ENCODE results near the gene SBK2.

Gene SBK2

DNA sequence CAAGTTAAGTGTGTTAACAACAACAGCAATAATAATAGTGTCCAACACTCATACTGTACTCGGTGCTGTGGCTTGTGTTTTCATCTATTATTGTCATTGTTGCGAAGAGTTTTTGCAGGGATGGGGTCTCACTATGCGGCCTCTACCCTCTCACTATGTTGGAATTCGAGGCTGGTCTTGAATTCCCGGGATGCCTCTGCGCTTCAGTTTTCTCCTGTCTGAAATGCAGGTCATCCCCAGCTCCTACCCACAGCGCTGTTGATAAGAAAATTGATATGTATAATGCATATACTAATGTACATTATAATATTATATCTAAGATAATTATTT lies 13.4 kb upstream of the SBK2 start:
- Histone ChIP-seq H3K9me3 (ENCODE audit: control insufficient read depth, low read length) (no peaks in the 10 kb centered on the region), H3K23ac (ENCODE audit: low read length in 2 of 2) (no peak overlapping the region), H3K27ac (ENCODE audit: low read length, poor library complexity, severe bottlenecking) (peak overlapping the region; percentile 98), H3K36me3 (ENCODE audit: control insufficient read depth in 1 of 2, insufficient read depth in 2 of 2, low read depth in 1 of 2, low read length in 2 of 2) (no peaks in the 10 kb centered on the region), H3K9ac (ENCODE audit: low read length) (peak overlapping the region; percentile 83), H3K27me3 (ENCODE audit: control insufficient read depth in 1 of 2, insufficient read depth in 1 of 2, low read length in 2 of 2) (peaks cover 0 to 6% of the 10 kb centered on the region in 2 experiments), H2BK12ac (ENCODE audit: low read length in 2 of 2) (no peak overlapping the region), H2BK15ac (ENCODE audit: low read depth, poor library complexity, severe bottlenecking) (no peak overlapping the region), H2BK5ac (ENCODE audit: low read depth, low read length, poor library complexity, severe bottlenecking) (no peak overlapping the region), H2AK5ac (ENCODE audit: low read length, severe bottlenecking) (no peak overlapping the region), H3K18ac (ENCODE audit: low read depth in 1 of 2, low read length in 2 of 2) (peak overlapping the region in 1 of 2 experiments; percentile 77), H2BK120ac (ENCODE audit: low read depth, low read length) (no peak overlapping the region), H3K4me3 (ENCODE audit: insufficient read depth in 1 of 2, low read depth in 1 of 2, low read length in 2 of 2) (no peak overlapping the region), H4K91ac (ENCODE audit: low read length) (no peak overlapping the region), H3K79me1 (replicated peaks; ENCODE audit: low read length, poor library complexity, severe bottlenecking) (no peaks in the 10 kb centered on the region), H2AFZ (ENCODE audit: low read depth, low read length) (no peak overlapping the region), H3K4me1 (ENCODE audit: control insufficient read depth, insufficient read depth, low read depth, low read length) (peaks cover 39% of the 10 kb centered on the region), H3K14ac (ENCODE audit: low read length in 2 of 2) (no peak overlapping the region), H3K4ac (ENCODE audit: low read depth in 1 of 2, low read length in 2 of 2) (no peak overlapping the region), H4K8ac (ENCODE audit: low read length) (peak overlapping the region; percentile 96), H3K4me2 (ENCODE audit: low read length, poor library complexity, severe bottlenecking) (no peak overlapping the region)
- 13% methylated on average over 4 of the region's 7 CpGs for WGBS
- DNase-seq = no peak

DNA sequence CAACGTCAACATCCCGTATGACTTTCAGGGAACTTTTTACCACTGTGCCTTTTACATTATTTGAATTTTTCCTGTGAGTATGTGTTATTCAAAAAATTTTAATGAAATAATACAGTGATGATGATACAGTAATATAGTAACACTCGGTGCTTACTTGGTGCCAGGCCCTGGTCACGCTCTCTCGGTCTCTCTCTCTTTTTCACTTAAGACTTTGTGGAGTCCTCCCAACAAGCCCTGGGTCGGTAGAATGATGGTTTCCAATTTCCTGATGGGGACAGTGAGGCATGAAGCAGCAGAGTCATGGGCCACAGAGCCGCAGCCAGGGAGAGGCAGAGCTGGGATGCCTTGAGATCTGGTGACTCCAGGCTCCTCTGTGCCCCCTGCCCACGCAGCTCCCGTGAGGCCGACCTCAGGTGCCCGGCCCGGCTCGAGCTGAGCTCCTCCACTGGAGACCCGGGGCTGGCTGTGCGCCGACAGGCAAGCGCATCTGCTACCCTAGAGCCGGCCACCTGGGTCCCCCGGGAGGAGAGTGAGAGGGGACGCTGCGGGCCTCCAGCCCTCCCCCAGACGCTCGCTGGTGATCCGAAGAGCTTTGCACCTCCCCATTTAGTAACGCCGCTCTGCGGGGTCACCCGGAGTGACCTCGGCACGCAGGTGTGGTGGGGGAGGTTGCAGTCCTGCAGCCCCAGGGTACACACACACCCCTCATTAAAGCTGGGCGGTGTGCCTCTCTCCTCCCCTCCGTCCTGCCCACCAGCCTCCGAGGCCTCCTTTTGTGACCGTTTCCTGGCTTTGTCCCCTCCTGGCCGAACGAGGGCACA lies 12.8 kb upstream of the SBK2 start:
- peak; percentile 58 for DNase-seq
- Histone ChIP-seq H4K91ac (ENCODE audit: low read length) (peak overlapping the region; percentile 78), H2BK5ac (ENCODE audit: low read depth, low read length, poor library complexity, severe bottlenecking) (peak overlapping the region; percentile 87), H2BK15ac (ENCODE audit: low read depth, poor library complexity, severe bottlenecking) (peak overlapping the region; percentile 91), H3K23ac (ENCODE audit: low read length in 2 of 2) (peak overlapping the region; percentile 35 to 83), H3K14ac (ENCODE audit: low read length in 2 of 2) (peak overlapping the region in 1 of 2 experiments; percentile 44), H3K4ac (ENCODE audit: low read depth in 1 of 2, low read length in 2 of 2) (no peak overlapping the region), H3K18ac (ENCODE audit: low read depth in 1 of 2, low read length in 2 of 2) (peak overlapping the region; percentile 51 to 77), H2AFZ (ENCODE audit: low read depth, low read length) (peak overlapping the region; percentile 68), H3K4me1 (ENCODE audit: control insufficient read depth, insufficient read depth, low read depth, low read length) (peaks cover 41% of the 10 kb centered on the region), H4K8ac (ENCODE audit: low read length) (peak overlapping the region; percentile 96), H3K27me3 (ENCODE audit: control insufficient read depth in 1 of 2, insufficient read depth in 1 of 2, low read length in 2 of 2) (peaks cover 0 to 7% of the 10 kb centered on the region in 2 experiments), H3K79me1 (replicated peaks; ENCODE audit: low read length, poor library complexity, severe bottlenecking) (no peaks in the 10 kb centered on the region), H3K9ac (ENCODE audit: low read length) (peak overlapping the region; percentile 83), H2AK5ac (ENCODE audit: low read length, severe bottlenecking) (peak overlapping the region; percentile 84), H2BK120ac (ENCODE audit: low read depth, low read length) (no peak overlapping the region), H3K36me3 (ENCODE audit: control insufficient read depth in 1 of 2, insufficient read depth in 2 of 2, low read depth in 1 of 2, low read length in 2 of 2) (no peaks in the 10 kb centered on the region), H3K9me3 (ENCODE audit: control insufficient read depth, low read length) (no peaks in the 10 kb centered on the region), H3K4me2 (ENCODE audit: low read length, poor library complexity, severe bottlenecking) (peak overlapping the region; percentile 45), H3K4me3 (ENCODE audit: insufficient read depth in 1 of 2, low read depth in 1 of 2, low read length in 2 of 2) (peak overlapping the region in 1 of 2 experiments; percentile 60), H2BK12ac (ENCODE audit: low read length in 2 of 2) (peak overlapping the region in 1 of 2 experiments; percentile 3), H3K27ac (ENCODE audit: low read length, poor library complexity, severe bottlenecking) (peak overlapping the region; percentile 98)
- 21% methylated on average over 27 of the region's 36 CpGs for WGBS

DNA sequence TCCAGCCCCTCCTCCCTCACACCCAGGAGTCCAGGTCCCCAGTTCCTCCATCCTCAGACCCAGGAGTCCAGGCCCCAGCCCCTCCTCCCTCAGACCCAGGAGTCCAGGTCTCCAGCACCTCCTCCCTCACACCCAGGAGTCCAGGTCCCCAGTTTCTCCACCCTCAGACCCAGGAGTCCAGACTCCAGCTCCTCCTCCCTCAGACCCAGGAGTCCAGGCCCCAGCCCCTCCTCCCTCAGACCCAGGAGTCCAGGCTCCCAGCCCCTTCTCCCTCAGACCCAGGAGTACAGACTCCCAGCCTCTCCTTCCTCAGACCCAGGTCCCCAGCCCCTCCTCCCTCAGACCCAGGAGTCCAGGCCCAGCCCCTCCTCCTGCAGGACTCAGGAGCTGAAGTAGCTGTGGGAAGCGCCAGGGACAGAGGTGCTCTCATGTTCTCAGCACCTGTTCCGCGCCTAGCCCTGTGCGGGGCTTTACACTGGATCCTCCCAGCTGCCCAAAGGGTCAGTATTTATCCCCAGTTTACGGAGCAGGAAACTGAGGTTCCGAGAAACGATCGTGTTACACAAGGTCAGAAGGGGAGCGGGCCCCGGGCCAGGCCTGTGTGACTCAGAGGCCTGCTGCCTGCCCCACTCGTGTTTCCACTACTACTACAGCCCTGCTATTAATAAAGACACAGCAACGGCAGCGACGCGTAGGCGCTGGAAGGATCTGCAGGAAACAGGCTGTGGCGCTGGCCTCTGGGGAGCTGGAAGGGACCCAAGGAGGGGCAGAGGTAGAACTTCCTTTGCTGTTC lies 10.1 kb upstream of the SBK2 start:
- H3K18ac ChIP-seq (ENCODE audit: low read depth in 1 of 2, low read length in 2 of 2) = no peak overlapping the region

DNA sequence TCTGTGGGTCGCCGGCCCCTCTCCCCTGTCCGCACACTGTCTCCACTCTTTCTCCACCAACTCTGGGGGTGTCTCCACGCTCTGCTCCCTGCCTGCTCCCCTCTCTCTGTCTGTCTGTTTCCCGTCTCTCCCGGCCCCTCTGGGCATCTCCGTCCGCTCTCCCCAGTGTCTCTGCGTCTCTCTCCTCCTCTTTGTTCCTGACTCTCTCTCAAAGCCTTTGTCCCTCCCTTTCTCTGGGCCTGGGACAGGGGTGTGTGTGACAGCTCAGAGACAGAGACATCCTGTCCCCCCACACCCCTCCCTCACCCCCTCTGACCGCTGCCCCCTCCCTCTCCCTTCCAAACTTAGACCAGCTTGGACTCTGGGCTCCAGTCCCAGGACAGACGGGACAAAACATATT lies 9.1 kb upstream of the SBK2 start:
- H3K23ac ChIP-seq (ENCODE audit: low read length in 2 of 2) = no peak overlapping the region
- H3K79me1 ChIP-seq (replicated peaks; ENCODE audit: low read length, poor library complexity, severe bottlenecking) = no peaks in the 10 kb centered on the region
- peak overlapping the region in 1 of 2 experiments; percentile 68 for H3K14ac ChIP-seq (ENCODE audit: low read length in 2 of 2)
- no peaks in the 10 kb centered on the region for H3K9me3 ChIP-seq (ENCODE audit: control insufficient read depth, low read length)
- H2BK15ac ChIP-seq (ENCODE audit: low read depth, poor library complexity, severe bottlenecking) = no peak overlapping the region
- no peak overlapping the region for H4K8ac ChIP-seq (ENCODE audit: low read length)
- peak overlapping the region; percentile 80 for H3K9ac ChIP-seq (ENCODE audit: low read length)
- no peak overlapping the region for H2BK12ac ChIP-seq (ENCODE audit: low read length in 2 of 2)
- H3K4me3 ChIP-seq (ENCODE audit: insufficient read depth in 1 of 2, low read depth in 1 of 2, low read length in 2 of 2) = no peak overlapping the region
- peaks cover 0 to 10% of the 10 kb centered on the region in 2 experiments for H3K27me3 ChIP-seq (ENCODE audit: control insufficient read depth in 1 of 2, insufficient read depth in 1 of 2, low read length in 2 of 2)
- H3K4me1 ChIP-seq (ENCODE audit: control insufficient read depth, insufficient read depth, low read depth, low read length) = peaks cover 31% of the 10 kb centered on the region
- no peak overlapping the region for H3K4ac ChIP-seq (ENCODE audit: low read depth in 1 of 2, low read length in 2 of 2)
- H3K18ac ChIP-seq (ENCODE audit: low read depth in 1 of 2, low read length in 2 of 2) = peak overlapping the region in 1 of 2 experiments; percentile 41
- H3K36me3 ChIP-seq (ENCODE audit: control insufficient read depth in 1 of 2, insufficient read depth in 2 of 2, low read depth in 1 of 2, low read length in 2 of 2) = no peaks in the 10 kb centered on the region
- H2BK120ac ChIP-seq (ENCODE audit: low read depth, low read length) = no peak overlapping the region
- 74% methylated on average over 11 of the region's 11 CpGs for WGBS
- no peak overlapping the region for H3K4me2 ChIP-seq (ENCODE audit: low read length, poor library complexity, severe bottlenecking)
- H2AFZ ChIP-seq (ENCODE audit: low read depth, low read length) = no peak overlapping the region
- DNase-seq = no peak
- no peak overlapping the region for H4K91ac ChIP-seq (ENCODE audit: low read length)
- no peak overlapping the region for H3K27ac ChIP-seq (ENCODE audit: low read length, poor library complexity, severe bottlenecking)
- no peak overlapping the region for H2AK5ac ChIP-seq (ENCODE audit: low read length, severe bottlenecking)
- no peak overlapping the region for H2BK5ac ChIP-seq (ENCODE audit: low read depth, low read length, poor library complexity, severe bottlenecking)

More for the DNA sequence above, 10.1 kb upstream of the SBK2 start:
- H3K4ac ChIP-seq (ENCODE audit: low read depth in 1 of 2, low read length in 2 of 2) = no peak overlapping the region
- H2BK15ac ChIP-seq (ENCODE audit: low read depth, poor library complexity, severe bottlenecking) = peak overlapping the region; percentile 45
- no peak overlapping the region for H2AFZ ChIP-seq (ENCODE audit: low read depth, low read length)
- H3K4me1 ChIP-seq (ENCODE audit: control insufficient read depth, insufficient read depth, low read depth, low read length) = peaks cover 37% of the 10 kb centered on the region
- H3K23ac ChIP-seq (ENCODE audit: low read length in 2 of 2) = no peak overlapping the region
- H2BK120ac ChIP-seq (ENCODE audit: low read depth, low read length) = no peak overlapping the region
- no peaks in the 10 kb centered on the region for H3K36me3 ChIP-seq (ENCODE audit: control insufficient read depth in 1 of 2, insufficient read depth in 2 of 2, low read depth in 1 of 2, low read length in 2 of 2)
- H4K91ac ChIP-seq (ENCODE audit: low read length) = no peak overlapping the region
- H3K27me3 ChIP-seq (ENCODE audit: control insufficient read depth in 1 of 2, insufficient read depth in 1 of 2, low read length in 2 of 2) = peaks cover 0 to 10% of the 10 kb centered on the region in 2 experiments
- no peak overlapping the region for H3K14ac ChIP-seq (ENCODE audit: low read length in 2 of 2)
- no peak overlapping the region for H2BK5ac ChIP-seq (ENCODE audit: low read depth, low read length, poor library complexity, severe bottlenecking)
- 62% methylated on average over 17 of the region's 17 CpGs for WGBS
- no peak overlapping the region for H4K8ac ChIP-seq (ENCODE audit: low read length)
- H2BK12ac ChIP-seq (ENCODE audit: low read length in 2 of 2) = no peak overlapping the region
- no peak overlapping the region for H3K4me2 ChIP-seq (ENCODE audit: low read length, poor library complexity, severe bottlenecking)
- H3K9ac ChIP-seq (ENCODE audit: low read length) = peak overlapping the region; percentile 80
- peak; percentile 46 for DNase-seq
- H2AK5ac ChIP-seq (ENCODE audit: low read length, severe bottlenecking) = peak overlapping the region; percentile 45
- no peaks in the 10 kb centered on the region for H3K9me3 ChIP-seq (ENCODE audit: control insufficient read depth, low read length)
- no peaks in the 10 kb centered on the region for H3K79me1 ChIP-seq (replicated peaks; ENCODE audit: low read length, poor library complexity, severe bottlenecking)
- peak overlapping the region; percentile 1 for H3K27ac ChIP-seq (ENCODE audit: low read length, poor library complexity, severe bottlenecking)
- H3K4me3 ChIP-seq (ENCODE audit: insufficient read depth in 1 of 2, low read depth in 1 of 2, low read length in 2 of 2) = peak overlapping the region in 1 of 2 experiments; percentile 53
